Stomach smooth muscle (tissue), 2 donors: ENCODE measurements around the gene TRAPPC6A.

Experiments
- H3K27ac ChIP-seq: one replicate; pipeline ENCODE4 v1.7.0; 2013; ENCODE audit warnings: mild to moderate bottlenecking, low read length, inconsistent platforms
- H3K27me3 ChIP-seq, 2 donors: one replicate each; pipeline ENCODE4 v1.7.0; 2013; ENCODE audit warnings: low read length in 2 of 2; ENCODE audit not compliant: insufficient read depth in 2 of 2, control insufficient read depth in 1 of 2
- H3K36me3 ChIP-seq, 2 donors: one replicate each; pipeline ENCODE4 v1.7.0; 2013; ENCODE audit warnings: low read length in 2 of 2; ENCODE audit not compliant: control insufficient read depth in 2 of 2, insufficient read depth in 2 of 2
- H3K4me1 ChIP-seq: one replicate; pipeline ENCODE4 v1.7.0; 2013; ENCODE audit warnings: low read length; ENCODE audit not compliant: control insufficient read depth, insufficient read depth
- H3K4me3 ChIP-seq, 2 donors: one replicate each; pipeline ENCODE4 v1.7.0; 2013; ENCODE audit warnings: low read length in 2 of 2
- H3K9ac ChIP-seq, 2 donors: one replicate each; pipeline ENCODE4 v1.7.0; 2013; ENCODE audit warnings: low read length in 2 of 2, mild to moderate bottlenecking in 1 of 2
- H3K9me3 ChIP-seq, 2 donors: one replicate each; pipeline ENCODE4 v1.7.0; 2013; ENCODE audit warnings: low read length in 2 of 2; ENCODE audit not compliant: control insufficient read depth in 2 of 2
- donor health status: healthy.
- donor health status: Pancreatic carcinoma.

Gene TRAPPC6A

DNA sequence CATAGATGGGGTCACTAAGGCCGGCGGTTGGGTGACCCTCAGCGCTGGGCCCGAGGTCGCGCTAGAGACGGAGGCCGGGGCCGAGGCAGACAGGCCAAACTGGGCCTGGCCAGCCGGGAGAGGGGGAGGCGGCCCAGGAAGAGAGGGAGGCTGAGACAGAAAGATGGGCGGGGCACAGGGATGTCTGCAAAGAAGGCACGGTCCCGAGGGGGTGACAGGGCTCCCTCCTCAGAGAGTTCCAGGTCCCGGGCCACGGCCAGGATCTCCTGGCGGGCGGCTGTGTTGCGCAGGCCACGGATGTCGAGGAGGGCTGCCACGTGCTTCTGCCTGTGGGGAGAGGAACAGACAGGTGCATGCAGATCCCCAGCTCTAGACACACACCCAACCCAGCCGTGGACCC, 35.0 kb upstream of the TRAPPC6A start:
- Histone ChIP-seq H3K9me3 (no peaks in the 10 kb centered on the region), H3K4me3 (no peak overlapping the region), H3K27ac (no peak overlapping the region), H3K9ac (no peak overlapping the region), H3K4me1 (peaks cover 7% of the 10 kb centered on the region), H3K27me3 (peaks cover 16 to 37% of the 10 kb centered on the region in 2 donors), H3K36me3 (no peaks in the 10 kb centered on the region)

DNA sequence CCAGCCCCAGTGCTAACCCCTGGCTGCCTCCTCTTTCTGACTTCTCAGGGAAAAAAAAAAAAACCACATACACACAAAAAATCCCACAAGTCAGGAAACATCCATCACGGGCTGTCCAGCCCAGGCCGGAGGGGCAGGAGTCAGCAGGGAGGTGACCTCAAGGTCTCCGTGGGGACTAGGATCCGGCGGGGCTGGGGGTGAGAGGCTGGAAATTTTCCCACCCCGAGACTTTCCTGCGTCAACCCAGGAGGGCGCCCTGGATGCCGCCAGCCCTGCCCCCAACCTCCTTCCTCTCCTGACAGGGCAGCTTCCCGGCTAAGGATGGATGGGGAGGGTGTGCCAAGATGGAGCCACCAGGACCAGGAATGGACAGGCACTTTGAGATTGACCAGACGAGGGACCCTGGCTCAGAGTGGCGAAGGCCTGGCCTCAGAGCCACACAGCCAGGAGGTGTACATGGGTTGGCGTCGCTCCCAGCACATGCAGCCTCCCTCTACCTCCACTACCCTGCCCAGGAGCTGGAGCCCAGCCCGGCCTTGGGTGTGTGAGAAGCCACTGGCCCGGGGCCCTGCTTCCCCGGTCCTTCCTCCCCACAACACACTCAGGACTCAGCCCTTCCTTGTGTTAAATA, 33.8 kb upstream of the TRAPPC6A start:
- H3K27ac ChIP-seq = no peak overlapping the region
- peaks cover 8 to 25% of the 10 kb centered on the region in 2 donors for H3K27me3 ChIP-seq
- H3K4me3 ChIP-seq = no peak overlapping the region
- H3K9ac ChIP-seq = no peak overlapping the region
- H3K4me1 ChIP-seq = peaks cover 7% of the 10 kb centered on the region
- no peaks in the 10 kb centered on the region for H3K9me3 ChIP-seq
- no peaks in the 10 kb centered on the region for H3K36me3 ChIP-seq

GRCh38 chr19:45206328-45206727, 28.3 kb upstream of the TRAPPC6A start:
- Histone ChIP-seq H3K9me3 (no peaks in the 10 kb centered on the region), H3K27ac (no peak overlapping the region), H3K27me3 (no peaks in the 10 kb centered on the region), H3K4me3 (no peak overlapping the region), H3K36me3 (no peaks in the 10 kb centered on the region), H3K9ac (no peak overlapping the region), H3K4me1 (no peaks in the 10 kb centered on the region)

DNA sequence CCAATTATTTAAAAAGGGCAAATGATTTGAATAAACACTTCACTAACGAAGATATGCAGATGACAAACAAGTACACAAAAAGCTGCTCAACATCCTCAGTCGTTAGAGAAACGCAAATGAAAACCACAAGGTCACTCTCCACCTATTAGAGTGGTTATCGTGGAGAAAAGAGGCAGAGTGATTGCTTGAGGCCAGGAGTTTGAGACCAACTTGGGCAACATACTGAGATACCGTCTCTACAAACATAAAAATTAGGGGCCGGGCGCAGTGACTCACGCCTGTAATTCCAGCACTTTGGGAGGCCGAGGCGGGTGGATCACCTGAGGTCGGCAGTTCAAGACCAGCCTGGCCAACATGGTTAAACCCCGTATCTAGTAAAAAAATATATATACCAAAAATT, 27.8 kb upstream of the TRAPPC6A start:
- Histone ChIP-seq H3K27ac (no peak overlapping the region), H3K36me3 (no peaks in the 10 kb centered on the region), H3K9me3 (no peaks in the 10 kb centered on the region), H3K9ac (no peak overlapping the region), H3K27me3 (no peaks in the 10 kb centered on the region), H3K4me3 (no peak overlapping the region), H3K4me1 (no peaks in the 10 kb centered on the region)

- Histone ChIP-seq H3K9me3 (no peaks in the 10 kb centered on the region), H3K4me1 (no peaks in the 10 kb centered on the region), H3K36me3 (no peaks in the 10 kb centered on the region), H3K27ac (no peak overlapping the region), H3K9ac (no peak overlapping the region), H3K27me3 (no peaks in the 10 kb centered on the region), H3K4me3 (no peak overlapping the region)
Observed at GRCh38 chr19:45202637-45203036, 24.6 kb upstream of the TRAPPC6A start.

GRCh38 chr19:45200568-45200967, 22.5 kb upstream of the TRAPPC6A start:
- Histone ChIP-seq H3K36me3 (no peaks in the 10 kb centered on the region), H3K4me1 (no peaks in the 10 kb centered on the region), H3K4me3 (no peak overlapping the region), H3K9me3 (no peaks in the 10 kb centered on the region), H3K27me3 (peaks cover 0 to 2% of the 10 kb centered on the region in 2 donors), H3K9ac (no peak overlapping the region), H3K27ac (no peak overlapping the region)

- Histone ChIP-seq H3K4me3 (no peak overlapping the region), H3K9ac (no peak overlapping the region), H3K36me3 (no peaks in the 10 kb centered on the region), H3K9me3 (no peaks in the 10 kb centered on the region), H3K27me3 (peaks cover 0 to 2% of the 10 kb centered on the region in 2 donors), H3K4me1 (no peaks in the 10 kb centered on the region), H3K27ac (no peak overlapping the region)
Observed at GRCh38 chr19:45195764-45196163, 17.7 kb upstream of the TRAPPC6A start.

DNA sequence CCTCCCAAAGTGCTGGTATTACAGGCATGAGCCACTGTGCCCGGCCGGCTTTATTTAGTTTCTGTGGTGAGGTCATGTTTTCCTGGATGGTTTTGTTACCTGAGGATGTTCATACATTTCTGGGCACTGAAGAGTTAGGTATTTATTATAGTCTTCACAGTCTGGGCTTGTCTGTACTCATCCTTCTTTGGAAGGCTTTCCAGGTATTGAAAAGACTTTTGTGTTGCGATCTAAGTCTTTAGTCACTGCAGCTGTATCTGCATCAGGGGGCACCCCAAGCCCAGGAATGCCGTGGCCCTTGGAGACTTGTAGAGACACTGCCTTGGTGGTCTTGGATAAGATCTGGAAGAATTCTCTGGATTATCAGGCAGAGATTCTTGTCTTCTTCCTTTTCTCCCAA, 13.3 kb upstream of the TRAPPC6A start:
- Histone ChIP-seq H3K4me1 (no peaks in the 10 kb centered on the region), H3K36me3 (no peaks in the 10 kb centered on the region), H3K9ac (no peak overlapping the region), H3K9me3 (no peaks in the 10 kb centered on the region), H3K4me3 (no peak overlapping the region), H3K27ac (no peak overlapping the region), H3K27me3 (peaks cover 0 to 2% of the 10 kb centered on the region in 2 donors)

DNA sequence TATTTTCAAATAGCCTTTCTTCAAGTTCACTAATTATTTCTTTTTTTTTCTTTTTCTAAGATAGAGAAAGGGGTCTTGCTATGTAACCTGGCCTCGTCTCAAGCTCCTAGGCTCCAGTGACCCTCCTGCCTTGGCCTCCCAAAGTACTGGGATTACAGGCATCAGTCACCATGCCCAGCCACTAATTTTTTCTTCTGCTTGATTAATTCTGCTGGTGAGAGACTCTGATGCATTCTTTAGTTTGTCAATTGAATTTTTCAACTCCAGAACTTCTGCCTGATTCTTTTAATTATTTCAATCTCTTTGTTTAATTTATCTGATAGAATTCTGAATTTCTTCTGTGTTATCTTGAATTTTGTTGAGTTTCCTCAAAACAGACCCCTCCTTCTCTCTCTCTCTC, 11.9 kb upstream of the TRAPPC6A start:
- Histone ChIP-seq H3K27me3 (no peaks in the 10 kb centered on the region), H3K36me3 (no peaks in the 10 kb centered on the region), H3K4me1 (no peaks in the 10 kb centered on the region), H3K9me3 (no peaks in the 10 kb centered on the region), H3K9ac (no peak overlapping the region), H3K4me3 (no peak overlapping the region), H3K27ac (no peak overlapping the region)

DNA sequence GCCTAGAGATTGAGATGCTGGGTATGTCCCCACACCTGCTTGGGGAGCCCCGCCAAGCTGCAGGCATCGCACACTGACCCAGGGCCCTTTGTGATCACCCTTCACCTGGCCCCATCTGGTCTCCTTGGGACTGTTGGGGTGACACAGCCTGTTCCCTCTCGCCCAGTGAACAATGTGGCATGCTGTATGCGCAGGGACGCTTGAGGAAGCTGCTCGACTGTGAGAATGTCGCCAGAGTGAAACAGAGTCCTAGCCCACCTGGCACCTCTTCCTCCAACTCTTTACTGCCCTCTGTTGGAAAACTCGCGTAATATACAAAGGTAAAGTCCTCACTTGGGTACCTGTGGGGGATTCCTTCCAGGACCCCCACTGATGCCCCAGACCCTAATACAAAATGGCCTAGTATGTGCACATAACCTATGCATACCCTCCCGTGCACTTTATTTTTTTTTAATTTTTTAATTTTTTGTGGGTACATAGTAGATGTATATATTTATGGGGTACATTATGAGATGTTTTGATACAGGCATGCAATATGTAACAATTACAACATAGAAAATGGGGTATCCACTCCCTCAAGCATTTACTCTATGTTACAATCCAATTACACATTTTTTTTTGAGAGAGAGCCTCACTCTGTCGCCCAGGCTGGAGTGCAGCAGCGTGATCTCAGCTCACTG, 9.5 kb upstream of the TRAPPC6A start:
- H3K9ac ChIP-seq = no peak overlapping the region
- H3K4me1 ChIP-seq = no peaks in the 10 kb centered on the region
- no peak overlapping the region for H3K4me3 ChIP-seq
- no peaks in the 10 kb centered on the region for H3K9me3 ChIP-seq
- no peaks in the 10 kb centered on the region for H3K36me3 ChIP-seq
- no peaks in the 10 kb centered on the region for H3K27me3 ChIP-seq
- no peak overlapping the region for H3K27ac ChIP-seq
